HCT116 (cell line): Measurements from ENCODE around the gene DMAC1. TPM values are rescaled to one million over a fixed set of nuclear protein-coding genes. Genes with fewer than 3 reads are reported as not detected.

Experiments
- ATAC-seq: fragments of 200-7000 bp; cut with Tn5 transposase; 2 replicates; pipeline ENCODE4 v1.9.1; 2020; ENCODE audit warnings: mild to moderate bottlenecking, moderate library complexity
- BruUV-seq: library from RNA; stranded (reverse); fragments of 400-500 nt; replicated peaks from 2 replicates; lab custom pipeline; 2021; lab: Mats Ljungman, UMichigan
- CTCF ChIA-PET: fragments of 300-600 bp; sonication (Branson Sonifier 250); formaldehyde crosslinking; loops from one replicate; lab custom pipeline; 2021; ENCODE audit warnings: antibody characterized with exemption; lab: Charles Lee
- POLR2A ChIA-PET: fragments of 300-600, 350-600 bp; sonication (Branson Sonifier 250); formaldehyde crosslinking; loops from one replicate; lab custom pipeline; 2021; ENCODE audit warnings: antibody characterized with exemption; lab: Charles Lee
- RAD21 ChIA-PET, 2 experiments: fragments of 300-600 bp; sonication (Branson Sonifier 250); formaldehyde crosslinking; loops; one replicate each; lab custom pipeline; 2023; ENCODE audit warnings: low total read pairs in 2 of 2; ENCODE audit not compliant: uncharacterized antibody in 2 of 2, unreplicated experiment in 2 of 2, low non-redundant PET in 1 of 2; lab: Charles Lee
- DNase-seq: peaks from one replicate; pipeline ENCODE4 v3.0.0-alpha.2; 2010; ENCODE audit warnings: low read depth, low spot score
- H2AFZ ChIP-seq: fragments of 200-600 bp; shearing (Covaris generic), sonication (generic); 2 replicates; pipeline ENCODE4 v1.6.1; 2017; ENCODE audit warnings: low read depth, mixed run types, mixed read lengths, antibody characterized with exemption, low read length; ENCODE audit not compliant: poor library complexity, severe bottlenecking
- H3K27ac ChIP-seq: 2 replicates; pipeline ENCODE4 v1.5.1; 2012; ENCODE audit warnings: low read depth, low read length
- H3K27me3 ChIP-seq: fragments of 200-600 bp; sonication (generic); 2 replicates; pipeline ENCODE4 v1.6.1; 2016; ENCODE audit warnings: mixed run types, low read length, mixed read lengths; ENCODE audit not compliant: insufficient read depth
- H3K36me3 ChIP-seq, 2 experiments: fragments of 200-500 bp in 1 of 2; fragments of 200-600 bp in 1 of 2; sonication (Bioruptor generic) in 1 of 2; sonication (generic) in 1 of 2; 2 replicates each; pipeline versions ENCODE4 v1.5.1 to v1.6.1; 2014 to 2016; ENCODE audit warnings: low read length in 2 of 2, inconsistent platforms in 1 of 2, mixed read lengths in 1 of 2, mixed run types in 1 of 2; ENCODE audit not compliant: insufficient read depth in 2 of 2, control insufficient read depth in 1 of 2
- H3K4me1 ChIP-seq, 2 experiments: fragments of 200-600 bp in 1 of 2; sonication (generic) in 1 of 2; 2 replicates each; pipeline versions ENCODE4 v1.5.1 to v1.6.1; 2012 to 2017; ENCODE audit warnings: low read length in 2 of 2, inconsistent platforms in 1 of 2, mild to moderate bottlenecking in 1 of 2, mixed read lengths in 1 of 2, mixed run types in 1 of 2, moderate library complexity in 1 of 2; ENCODE audit not compliant: insufficient read depth in 2 of 2, control insufficient read depth in 1 of 2
- H3K4me2 ChIP-seq: fragments of 200-600 bp; sonication (generic); 2 replicates; pipeline ENCODE4 v1.6.1; 2017; ENCODE audit warnings: mixed run types, low read length, mixed read lengths
- H3K4me3 ChIP-seq, 2 experiments: fragments of 200-600 bp in 1 of 2; sonication (generic) in 1 of 2; replicated peaks in 1 of 2; 2 replicates each; pipeline ENCODE4 v1.5.1; 2011 to 2016; ENCODE audit warnings: low read length in 2 of 2, control low read depth in 1 of 2, low read depth in 1 of 2, mild to moderate bottlenecking in 1 of 2, mixed read lengths in 1 of 2, mixed run types in 1 of 2
- H3K79me2 ChIP-seq: fragments of 200-600 bp; sonication (generic); 2 replicates; pipeline ENCODE4 v1.6.1; 2017; ENCODE audit warnings: mild to moderate bottlenecking, mixed run types, low read length, moderate library complexity, mixed read lengths; ENCODE audit not compliant: insufficient read depth
- H3K9ac ChIP-seq: fragments of 200-600 bp; sonication (generic); 2 replicates; pipeline ENCODE4 v1.6.1; 2016; ENCODE audit warnings: low read length, mixed read lengths
- H3K9me2 ChIP-seq: fragments of 200-600 bp; sonication (generic), shearing (Covaris generic); 2 replicates; pipeline ENCODE4 v1.6.1; 2017; ENCODE audit warnings: mixed run types, mild to moderate bottlenecking, moderate library complexity; ENCODE audit not compliant: insufficient read depth
- H3K9me3 ChIP-seq, 2 experiments: fragments of 200-500 bp in 1 of 2; fragments of 200-600 bp in 1 of 2; sonication (Bioruptor generic) in 1 of 2; sonication (generic) in 1 of 2; 2 replicates each; pipeline ENCODE4 v1.6.1; 2014 to 2017; ENCODE audit warnings: low read length in 2 of 2, mixed read lengths in 2 of 2, inconsistent platforms in 1 of 2, low read depth in 1 of 2, mild to moderate bottlenecking in 1 of 2, mixed run types in 1 of 2, moderate library complexity in 1 of 2; ENCODE audit not compliant: control insufficient read depth in 1 of 2, insufficient read depth in 1 of 2
- H4K20me1 ChIP-seq: fragments of 200-600 bp; sonication (generic), shearing (Covaris generic); 2 replicates; pipeline ENCODE4 v1.6.1; 2017; ENCODE audit warnings: mixed run types, mild to moderate bottlenecking, moderate library complexity; ENCODE audit not compliant: insufficient read depth
- CBX3 ChIP-seq: IDR thresholded peaks from 2 replicates; pipeline ENCODE4 v1.6.1; 2012; ENCODE audit warnings: low read depth
- EGR1 ChIP-seq: IDR thresholded peaks from 2 replicates; pipeline ENCODE4 v1.6.1; 2012; ENCODE audit warnings: low read depth
- ELF1 ChIP-seq: IDR thresholded peaks from 2 replicates; pipeline ENCODE4 v1.6.1; 2012; ENCODE audit warnings: low read depth, borderline replicate concordance
- EZH2 ChIP-seq: fragments of 200-600 bp; sonication (generic); IDR thresholded peaks from 2 replicates; pipeline ENCODE4 v1.6.1; 2017; ENCODE audit warnings: antibody characterized with exemption, mixed run types
- EZH2phosphoT487 ChIP-seq: fragments of 200-600 bp; IDR thresholded peaks from 2 replicates; pipeline ENCODE4 v1.6.1; 2018; ENCODE audit warnings: antibody characterized with exemption, borderline replicate concordance
- JUND ChIP-seq: IDR thresholded peaks from 2 replicates; pipeline ENCODE4 v1.6.1; 2012
- POLR2A ChIP-seq: IDR thresholded peaks from 2 replicates; pipeline ENCODE4 v1.7.0; 2011; ENCODE audit warnings: borderline replicate concordance; ENCODE audit not compliant: insufficient read depth, insufficient read length; ENCODE audit errors: extremely low read depth
- POLR2AphosphoS5 ChIP-seq: IDR thresholded peaks from 2 replicates; pipeline ENCODE4 v1.6.1; 2011; ENCODE audit warnings: mild to moderate bottlenecking, low read depth, low read length, moderate library complexity
- SRF ChIP-seq: IDR thresholded peaks from 2 replicates; pipeline ENCODE4 v1.6.1; 2012; ENCODE audit warnings: low read depth
- TCF7L2 ChIP-seq: IDR thresholded peaks from 2 replicates; pipeline ENCODE4 v1.7.0; 2011; ENCODE audit warnings: borderline replicate concordance, inconsistent platforms; ENCODE audit not compliant: insufficient read depth, insufficient read length; ENCODE audit errors: extremely low read depth
- YY1 ChIP-seq: IDR thresholded peaks from 2 replicates; pipeline ENCODE4 v1.6.1; 2011; ENCODE audit warnings: low read length, low read depth, moderate library complexity, mild to moderate bottlenecking; ENCODE audit not compliant: insufficient replicate concordance; ENCODE audit errors: extremely low read depth
- ZFX ChIP-seq: fragments of 450-650 bp; IDR thresholded peaks from 2 replicates; pipeline ENCODE4 v1.6.1; 2017
- ZNF274 ChIP-seq: fragments of 200-500 bp; sonication (Bioruptor generic); IDR thresholded peaks from 2 replicates; pipeline ENCODE4 v1.6.1; 2014; ENCODE audit warnings: mild to moderate bottlenecking, low read depth, low read length, inconsistent platforms
- intact Hi-C: fragments of 100-400 bp; cut with micrococcal nuclease; formaldehyde crosslinking; loops from 2 replicates; pipeline ENCODE4 v1.10.0; 2022
- total RNA-seq: library from RNA; stranded (reverse); gene quantifications from one replicate; pipeline ENCODE4 v1.2.1, GENCODE V29; 2021; ENCODE audit not compliant: unreplicated experiment
- TF ChIP-seq, protein P1 (sequence below): IDR thresholded peaks from 2 replicates; pipeline ENCODE4 v1.6.1; 2012; ENCODE audit warnings: low read depth
- TF ChIP-seq, protein P2 (sequence below): IDR thresholded peaks from 2 replicates; pipeline ENCODE4 v1.6.1; 2012
- TF ChIP-seq, protein P3 (sequence below), 3 experiments: fragments of 200-600 bp in 1 of 3; sonication (generic) in 1 of 3; IDR thresholded peaks in 2 of 3; conservative IDR thresholded peaks in 1 of 3; 2 replicates each; pipeline ENCODE4 v1.5.1; 2012 to 2017; ENCODE audit warnings: low read depth in 2 of 3, low read length in 2 of 3, antibody characterized with exemption in 1 of 3, borderline replicate concordance in 1 of 3, control low read depth in 1 of 3, mild to moderate bottlenecking in 1 of 3, mixed read lengths in 1 of 3, mixed run types in 1 of 3, moderate library complexity in 1 of 3; ENCODE audit not compliant: insufficient read depth in 1 of 3

DMAC1 gene
- total RNA-seq, 1 experiment from 2014 or later, result 39.1 TPM

DNA sequence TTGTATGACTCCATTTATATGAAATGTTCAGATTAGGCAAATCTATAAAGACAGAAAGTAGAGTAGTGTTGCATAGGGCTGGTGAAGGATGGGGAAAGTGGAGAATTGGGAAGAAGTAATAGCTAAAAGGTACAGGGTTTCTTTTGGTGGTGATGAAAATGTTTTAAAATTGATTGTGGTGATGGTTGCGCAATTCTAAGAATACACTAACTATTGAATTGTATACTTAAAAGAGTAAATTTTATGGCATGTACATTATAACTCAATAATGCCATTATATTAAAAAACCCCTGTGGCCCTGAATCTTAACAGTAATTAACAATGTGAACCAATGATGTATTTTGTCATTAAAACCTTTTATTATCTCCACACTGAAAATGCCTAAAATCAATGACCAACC, 20.4 kb upstream of the DMAC1 start:
- H4K20me1 ChIP-seq, result no peaks in the 10 kb centered on the region
- ATAC-seq (no peak), DNase-seq (no peak)
- no peaks in the 10 kb centered on the region for H3K79me2 ChIP-seq
- no peak overlapping the region for H2AFZ ChIP-seq
- ChIA-PET CTCF (no interaction called here), POLR2A (no interaction called here), RAD21 (no interaction called here)
- no peaks in the 10 kb centered on the region for H3K36me3 ChIP-seq
- H3K27ac ChIP-seq, result no peak overlapping the region
- no peaks in the 10 kb centered on the region for H3K4me1 ChIP-seq
- no TSS peak for BruUV-seq
- H3K9me2 ChIP-seq, result no peaks in the 10 kb centered on the region
- intact Hi-C loops, result no loop called here
- H3K4me2 ChIP-seq, result no peak overlapping the region
- H3K4me3 ChIP-seq, result no peak overlapping the region
- no peak overlapping the region for H3K9ac ChIP-seq
- H3K27me3 ChIP-seq, result no peaks in the 10 kb centered on the region
- TF ChIP-seq EZH2phosphoT487, result no peak
- no peak for TF ChIP-seq POLR2A
- TF ChIP-seq, protein P1, sequence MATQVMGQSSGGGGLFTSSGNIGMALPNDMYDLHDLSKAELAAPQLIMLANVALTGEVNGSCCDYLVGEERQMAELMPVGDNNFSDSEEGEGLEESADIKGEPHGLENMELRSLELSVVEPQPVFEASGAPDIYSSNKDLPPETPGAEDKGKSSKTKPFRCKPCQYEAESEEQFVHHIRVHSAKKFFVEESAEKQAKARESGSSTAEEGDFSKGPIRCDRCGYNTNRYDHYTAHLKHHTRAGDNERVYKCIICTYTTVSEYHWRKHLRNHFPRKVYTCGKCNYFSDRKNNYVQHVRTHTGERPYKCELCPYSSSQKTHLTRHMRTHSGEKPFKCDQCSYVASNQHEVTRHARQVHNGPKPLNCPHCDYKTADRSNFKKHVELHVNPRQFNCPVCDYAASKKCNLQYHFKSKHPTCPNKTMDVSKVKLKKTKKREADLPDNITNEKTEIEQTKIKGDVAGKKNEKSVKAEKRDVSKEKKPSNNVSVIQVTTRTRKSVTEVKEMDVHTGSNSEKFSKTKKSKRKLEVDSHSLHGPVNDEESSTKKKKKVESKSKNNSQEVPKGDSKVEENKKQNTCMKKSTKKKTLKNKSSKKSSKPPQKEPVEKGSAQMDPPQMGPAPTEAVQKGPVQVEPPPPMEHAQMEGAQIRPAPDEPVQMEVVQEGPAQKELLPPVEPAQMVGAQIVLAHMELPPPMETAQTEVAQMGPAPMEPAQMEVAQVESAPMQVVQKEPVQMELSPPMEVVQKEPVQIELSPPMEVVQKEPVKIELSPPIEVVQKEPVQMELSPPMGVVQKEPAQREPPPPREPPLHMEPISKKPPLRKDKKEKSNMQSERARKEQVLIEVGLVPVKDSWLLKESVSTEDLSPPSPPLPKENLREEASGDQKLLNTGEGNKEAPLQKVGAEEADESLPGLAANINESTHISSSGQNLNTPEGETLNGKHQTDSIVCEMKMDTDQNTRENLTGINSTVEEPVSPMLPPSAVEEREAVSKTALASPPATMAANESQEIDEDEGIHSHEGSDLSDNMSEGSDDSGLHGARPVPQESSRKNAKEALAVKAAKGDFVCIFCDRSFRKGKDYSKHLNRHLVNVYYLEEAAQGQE, result no peak
- no peak for TF ChIP-seq ELF1
- no peak for TF ChIP-seq EZH2
- TF ChIP-seq EGR1, result no peak
- no peak for TF ChIP-seq ZFX
- TF ChIP-seq CBX3, result no peak
- TF ChIP-seq, protein P2, sequence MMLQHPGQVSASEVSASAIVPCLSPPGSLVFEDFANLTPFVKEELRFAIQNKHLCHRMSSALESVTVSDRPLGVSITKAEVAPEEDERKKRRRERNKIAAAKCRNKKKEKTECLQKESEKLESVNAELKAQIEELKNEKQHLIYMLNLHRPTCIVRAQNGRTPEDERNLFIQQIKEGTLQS, result no peak
- TF ChIP-seq POLR2AphosphoS5, result no peak
- TF ChIP-seq, protein P3, sequence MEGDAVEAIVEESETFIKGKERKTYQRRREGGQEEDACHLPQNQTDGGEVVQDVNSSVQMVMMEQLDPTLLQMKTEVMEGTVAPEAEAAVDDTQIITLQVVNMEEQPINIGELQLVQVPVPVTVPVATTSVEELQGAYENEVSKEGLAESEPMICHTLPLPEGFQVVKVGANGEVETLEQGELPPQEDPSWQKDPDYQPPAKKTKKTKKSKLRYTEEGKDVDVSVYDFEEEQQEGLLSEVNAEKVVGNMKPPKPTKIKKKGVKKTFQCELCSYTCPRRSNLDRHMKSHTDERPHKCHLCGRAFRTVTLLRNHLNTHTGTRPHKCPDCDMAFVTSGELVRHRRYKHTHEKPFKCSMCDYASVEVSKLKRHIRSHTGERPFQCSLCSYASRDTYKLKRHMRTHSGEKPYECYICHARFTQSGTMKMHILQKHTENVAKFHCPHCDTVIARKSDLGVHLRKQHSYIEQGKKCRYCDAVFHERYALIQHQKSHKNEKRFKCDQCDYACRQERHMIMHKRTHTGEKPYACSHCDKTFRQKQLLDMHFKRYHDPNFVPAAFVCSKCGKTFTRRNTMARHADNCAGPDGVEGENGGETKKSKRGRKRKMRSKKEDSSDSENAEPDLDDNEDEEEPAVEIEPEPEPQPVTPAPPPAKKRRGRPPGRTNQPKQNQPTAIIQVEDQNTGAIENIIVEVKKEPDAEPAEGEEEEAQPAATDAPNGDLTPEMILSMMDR (IDR thresholded peaks at IDR 0.05 in 2 of 3, conservative IDR thresholded peaks at IDR 0.05 in 1 of 3; ENCODE audit: borderline replicate concordance in 1 of 3, insufficient read depth in 1 of 3, low read depth in 2 of 3, low read length in 2 of 3), result no peak
- no peak for TF ChIP-seq ZNF274
- no peak for TF ChIP-seq TCF7L2
- no peak for TF ChIP-seq SRF
- TF ChIP-seq YY1, result no peak
- TF ChIP-seq JUND, result no peak
- no peaks in the 10 kb centered on the region for H3K9me3 ChIP-seq
